Psoas muscle (tissue), 8 donors: ENCODE results near the gene TRPM2. TPM values are rescaled to one million over a fixed set of nuclear protein-coding genes. Genes with fewer than 3 reads are reported as not detected.

Experiments used
- ATAC-seq, 4 donors: fragments of 200-7000 bp; cut with Tn5 transposase; one replicate each; pipeline ENCODE4 v1.9.1; 2020; ENCODE audit warnings: moderate library complexity in 3 of 4, mild to moderate bottlenecking in 2 of 4
- DNase-seq, 2 donors: peaks; one replicate each; pipeline ENCODE4 v3.0.0-alpha.2; 2020
- H3K27ac ChIP-seq: fragments of 200-600 bp; one replicate; pipeline ENCODE4 v1.8.0; 2022
- H3K27me3 ChIP-seq, 3 donors: fragments of 200-600 bp in 1 of 3; one replicate each; pipeline versions ENCODE4 v1.6.1 to v1.8.0; 2013 to 2022; ENCODE audit warnings: low read length in 2 of 3, mild to moderate bottlenecking in 2 of 3, moderate library complexity in 1 of 3; ENCODE audit not compliant: insufficient read depth in 3 of 3
- H3K36me3 ChIP-seq, 2 donors: fragments of 200-600 bp in 1 of 2; one replicate each; pipeline versions ENCODE4 v1.6.1 to v1.8.0; 2013 to 2022; ENCODE audit warnings: low read depth in 1 of 2, mild to moderate bottlenecking in 1 of 2, moderate library complexity in 1 of 2; ENCODE audit not compliant: insufficient read depth in 1 of 2
- H3K4me1 ChIP-seq: fragments of 200-600 bp; one replicate; pipeline ENCODE4 v1.8.0; 2022
- H3K4me3 ChIP-seq: fragments of 200-600 bp; one replicate; pipeline ENCODE4 v1.8.0; 2022; ENCODE audit warnings: mild to moderate bottlenecking
- H3K9me3 ChIP-seq: fragments of 200-600 bp; one replicate; pipeline ENCODE4 v1.8.0; 2022
- CTCF ChIP-seq: fragments of 200-600 bp; IDR thresholded peaks from one replicate; pipeline ENCODE4 v1.8.0; 2022; ENCODE audit warnings: antibody characterized with exemption
- WGBS, 3 donors: extraction: QIAGEN DNeasy Blood & Tissue Kit; methylation state at CpG; one replicate each; pipeline versions ENCODE4 v1.1.6 to v1.1.7; 2013; 5-methylcytosine and 5-hydroxymethylcytosine counted together
- intact Hi-C, 2 donors: fragments of 100-400 bp; cut with DNase I; formaldehyde crosslinking; loops; one replicate each; pipeline versions ENCODE4 v1.11.0 to v1.14.2; 2022
- polyA plus RNA-seq, 3 donors: library from polyadenylated mRNA; stranded (reverse); fragments of 200-250 nt; gene quantifications; one replicate each; pipeline ENCODE4 v1.2.3, GENCODE V29; 2013
- total RNA-seq, 4 donors: library from RNA; stranded (reverse); fragmentation: NEBNext Ultra II Directional in 2 of 4; extraction: Animal tissue kit (Norgen Biotek cat#: 25700) in 2 of 4; gene quantifications; one replicate each; pipeline versions ENCODE4 v1.2.1 to v1.2.4, GENCODE V29; 2021 to 2023
- donor health status: healthy with polysubstance abuse.
- donor health status: DM: no; HTN: no; CAD: no; lungs with moderate emphysema.
- donor health status: Bipolar disorder and iron deficiency.
- donor health status: healthy.
- donor health status: DM: yes; HTN: yes; CAD: no.
- donor health status: DM: no; HTN: no; CAD: no.
- donor health status: DM: no; HTN: no; CAD: no.
- donor health status: DM: yes; HTN: yes; CAD: no.

TRPM2 gene
- total and polyA plus RNA-seq, 7 donors = 0.08 to 1.7 (median 0.76) TPM

DNA sequence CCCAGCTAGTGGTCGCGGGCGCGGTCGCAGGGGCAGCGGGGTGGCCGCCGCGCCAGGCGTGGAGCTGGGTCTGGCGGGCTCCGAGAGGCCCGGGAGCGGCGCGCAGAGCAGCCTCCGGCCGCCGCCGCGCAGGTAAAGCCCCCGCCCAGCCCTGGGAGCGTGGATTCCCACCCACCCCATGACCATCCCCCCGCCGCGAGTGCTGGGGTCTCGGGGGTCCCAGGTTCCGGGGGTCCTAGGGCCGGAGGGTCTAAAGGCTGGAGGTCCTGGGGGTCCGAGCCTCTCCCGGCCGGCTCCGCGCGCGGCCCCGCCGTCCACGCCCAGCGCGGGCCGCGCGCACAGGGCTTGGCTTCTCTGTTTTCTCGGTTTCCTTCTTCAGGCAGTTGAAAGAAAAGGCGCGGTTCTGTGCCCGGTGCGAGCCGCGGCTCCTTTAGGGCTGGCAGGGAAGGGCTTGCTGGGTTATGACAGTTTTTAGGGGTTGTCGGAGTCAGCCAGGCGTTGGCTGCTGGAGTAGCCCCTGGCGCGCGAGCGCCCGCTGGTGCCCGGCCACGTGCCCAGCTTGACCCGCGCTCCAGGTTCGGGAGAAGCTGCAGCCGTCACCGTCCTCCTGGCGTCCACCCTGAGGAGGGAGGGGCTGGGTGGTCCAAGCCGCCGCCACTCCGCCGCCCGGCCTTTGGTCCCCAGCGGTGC is 102.2 kb downstream of the TRPM2 start:
- 1% methylated on average over 49 to 72 of the region's 72 CpGs for WGBS, 3 donors
- ATAC-seq (peak; percentile 37 to 49 (median 42)), DNase-seq (peak in 1 of 2 donors; percentile 61)
- no peak overlapping the region for H3K27ac ChIP-seq
- no peak for TF ChIP-seq CTCF
- peaks cover 0 to 35% (median 10%) of the 10 kb centered on the region in 3 donors for H3K27me3 ChIP-seq
- no peaks in the 10 kb centered on the region for H3K4me1 ChIP-seq
- H3K9me3 ChIP-seq = peaks cover 14% of the 10 kb centered on the region
- H3K4me3 ChIP-seq = peak overlapping the region; percentile 63
- intact Hi-C loops = no loop called here
- H3K36me3 ChIP-seq = no peaks in the 10 kb centered on the region

DNA sequence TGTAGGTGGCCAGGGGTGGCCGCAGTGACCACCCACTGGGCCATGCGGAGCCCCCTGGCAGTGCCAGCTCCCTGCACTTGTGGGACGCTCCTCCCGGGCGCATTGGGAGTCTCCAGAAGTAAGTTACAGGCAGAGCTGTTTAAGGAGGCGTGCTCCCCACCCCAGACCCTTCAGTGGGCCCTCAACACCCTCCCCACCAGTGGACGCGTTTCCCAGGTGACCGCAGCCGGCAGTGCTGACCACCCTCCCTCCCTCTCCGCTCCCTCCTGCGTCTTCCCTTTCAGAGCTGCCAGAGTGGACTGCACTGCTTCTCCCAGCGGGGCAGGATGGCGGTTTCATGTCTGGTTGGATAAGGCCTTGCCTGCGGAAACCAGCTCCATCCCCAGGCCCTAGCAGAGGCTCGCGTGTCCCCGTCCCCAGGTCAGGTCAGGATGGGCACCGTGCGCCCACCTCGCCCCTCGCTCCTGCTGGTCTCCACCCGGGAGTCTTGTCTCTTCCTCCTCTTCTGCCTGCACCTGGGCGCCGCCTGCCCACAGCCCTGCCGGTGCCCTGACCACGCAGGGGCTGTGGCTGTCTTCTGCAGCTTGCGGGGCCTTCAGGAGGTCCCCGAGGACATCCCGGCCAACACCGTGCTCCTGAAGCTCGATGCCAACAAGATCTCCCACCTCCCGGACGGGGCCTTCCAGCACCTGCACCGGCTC is 102.9 kb downstream of the TRPM2 start:
- DNase-seq (peak in 1 of 2 donors; percentile 41), ATAC-seq (peak in 2 of 4 donors; percentile 10 to 17)
- H3K4me1 ChIP-seq = no peaks in the 10 kb centered on the region
- no peaks in the 10 kb centered on the region for H3K36me3 ChIP-seq
- H3K27ac ChIP-seq = no peak overlapping the region
- intact Hi-C loops = no loop called here
- H3K27me3 ChIP-seq = peaks cover 0 to 41% (median 10%) of the 10 kb centered on the region in 3 donors
- H3K4me3 ChIP-seq = peak overlapping the region; percentile 63
- WGBS, 3 donors = 78 to 80% (median 79%) methylated on average over 35 of the region's 35 CpGs
- peaks cover 14% of the 10 kb centered on the region for H3K9me3 ChIP-seq
- no peak for TF ChIP-seq CTCF

DNA sequence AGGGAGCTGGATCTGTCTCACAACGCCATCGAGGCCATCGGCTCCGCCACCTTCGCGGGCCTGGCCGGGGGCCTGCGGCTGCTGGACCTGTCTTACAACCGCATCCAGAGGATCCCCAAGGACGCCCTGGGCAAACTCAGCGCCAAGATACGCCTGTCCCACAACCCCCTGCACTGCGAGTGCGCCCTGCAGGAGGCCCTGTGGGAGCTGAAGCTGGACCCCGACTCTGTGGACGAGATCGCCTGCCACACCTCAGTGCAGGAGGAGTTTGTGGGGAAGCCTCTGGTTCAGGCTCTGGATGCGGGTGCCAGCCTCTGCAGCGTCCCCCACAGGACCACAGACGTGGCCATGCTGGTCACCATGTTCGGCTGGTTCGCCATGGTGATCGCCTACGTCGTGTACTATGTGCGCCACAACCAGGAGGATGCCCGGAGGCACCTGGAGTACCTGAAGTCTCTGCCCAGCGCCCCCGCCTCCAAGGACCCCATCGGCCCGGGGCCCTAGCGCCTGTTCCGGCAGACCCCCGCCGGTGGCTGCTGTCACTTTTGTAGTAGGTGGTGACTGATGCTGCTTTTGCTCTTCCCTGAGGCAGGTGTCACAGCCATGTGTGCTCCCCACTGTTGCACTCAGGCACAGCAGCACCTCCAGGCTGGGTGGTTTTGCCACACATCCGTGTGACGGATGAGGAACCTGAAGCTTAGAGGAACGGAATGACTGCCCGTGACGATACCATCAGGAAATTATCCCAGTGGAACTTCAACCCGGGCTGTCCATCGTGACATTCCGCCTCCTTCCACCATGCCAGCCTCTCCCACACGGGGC is 103.7 kb downstream of the TRPM2 start:
- 94 to 98% (median 97%) methylated on average over 39 to 44 of the region's 44 CpGs for WGBS, 3 donors
- Histone ChIP-seq H3K4me1 (no peaks in the 10 kb centered on the region), H3K36me3 (no peaks in the 10 kb centered on the region), H3K4me3 (no peak overlapping the region), H3K27me3 (peaks cover 0 to 41% (median 10%) of the 10 kb centered on the region in 3 donors), H3K9me3 (peaks cover 14% of the 10 kb centered on the region), H3K27ac (no peak overlapping the region)
- DNase-seq (peak in 1 of 2 donors; percentile 42), ATAC-seq (no peak)
- intact Hi-C loops = no loop called here
- TF ChIP-seq CTCF = no peak

DNA sequence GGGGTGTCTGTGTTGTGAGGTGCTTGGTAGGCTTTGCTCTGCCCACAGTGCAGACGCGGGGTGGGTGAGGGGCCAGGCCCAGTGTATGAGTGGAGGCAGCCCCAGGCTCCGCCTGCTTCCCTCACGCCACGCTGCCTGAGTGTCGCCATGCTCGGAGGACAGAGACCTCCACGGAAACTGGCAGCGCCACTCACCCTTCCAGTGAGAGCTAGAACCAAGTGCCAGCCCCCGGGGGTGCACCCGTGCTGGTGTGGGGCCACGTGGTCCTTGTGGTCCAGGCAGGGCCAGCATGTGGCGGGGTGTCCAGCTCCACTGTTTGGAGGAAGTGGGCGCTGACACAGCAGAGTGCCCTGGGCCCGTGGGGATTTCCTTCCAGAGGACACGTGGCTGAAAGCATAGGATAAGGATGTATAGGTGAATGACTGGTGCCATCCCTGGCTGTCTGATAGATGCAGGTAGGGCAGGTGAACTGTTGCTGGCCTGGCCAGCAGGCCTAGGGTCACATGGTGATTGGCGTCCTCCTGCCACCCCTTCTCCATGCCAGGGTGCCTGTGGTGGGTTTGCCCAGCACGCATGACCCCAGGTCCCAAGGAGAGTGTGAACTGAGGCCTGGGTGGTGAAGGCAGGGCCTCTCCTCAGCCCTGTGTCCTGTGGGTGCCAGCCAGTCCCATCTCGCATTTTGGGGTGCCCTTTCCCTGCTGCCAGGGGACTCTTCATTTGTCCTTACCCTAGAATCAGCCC is 105.7 kb downstream of the TRPM2 start:
- Histone ChIP-seq H3K27ac (no peak overlapping the region), H3K27me3 (peaks cover 0 to 52% (median 10%) of the 10 kb centered on the region in 3 donors), H3K4me3 (no peak overlapping the region), H3K9me3 (peaks cover 5% of the 10 kb centered on the region), H3K4me1 (no peaks in the 10 kb centered on the region), H3K36me3 (no peaks in the 10 kb centered on the region)
- no peak for DNase-seq
- no peak for TF ChIP-seq CTCF
- WGBS, 3 donors = 92 to 95% (median 94%) methylated on average over 19 of the region's 19 CpGs
- intact Hi-C loops = no loop called here
- no peak for ATAC-seq
